ENCODE data around the gene ZGPAT.

ZGPAT gene

DNA sequence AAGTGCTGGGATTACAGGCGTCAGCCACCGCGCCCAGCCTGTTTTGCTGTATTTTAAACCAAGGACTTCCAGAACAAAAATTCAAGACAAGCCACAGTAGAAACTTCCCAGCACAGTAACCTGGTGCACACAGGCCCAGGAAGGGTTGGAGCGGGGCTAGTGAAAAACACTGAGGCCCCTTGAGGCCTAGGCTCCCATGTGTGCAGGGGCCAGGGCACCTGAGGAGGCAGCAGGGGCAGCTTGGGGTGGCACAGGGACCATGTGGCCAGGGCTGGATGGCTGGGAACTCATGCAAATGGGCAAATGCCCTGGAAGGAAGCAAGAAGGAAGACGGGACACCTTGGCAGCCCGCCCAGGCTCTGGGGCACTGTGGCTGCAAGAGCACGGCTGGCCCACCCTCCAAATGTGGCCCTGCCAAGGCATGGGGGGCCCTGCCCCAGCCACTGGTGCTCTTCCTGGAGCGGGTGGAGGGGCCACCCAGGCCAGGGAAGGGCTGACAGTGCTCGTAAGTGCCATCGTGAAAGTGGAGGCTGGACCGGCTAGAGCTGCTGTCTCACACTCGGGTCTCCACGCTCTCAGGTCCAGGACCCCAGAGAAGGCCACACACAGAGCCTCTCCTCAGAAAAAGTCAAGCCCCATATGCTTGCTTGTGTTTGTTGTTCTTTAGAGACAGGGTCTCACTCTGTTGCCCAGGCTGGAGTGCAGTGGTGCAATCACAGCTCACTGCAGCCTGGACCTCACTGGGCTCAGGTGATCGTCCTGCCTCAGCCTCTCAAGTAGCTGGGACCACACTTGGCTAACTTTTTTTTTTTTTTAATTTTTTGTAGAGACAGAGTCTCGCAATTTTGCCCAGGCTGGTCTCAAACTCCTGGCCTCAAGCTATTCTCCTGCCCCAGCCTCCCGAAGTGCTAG is 42.0 kb downstream of the ZGPAT start:
- no peaks in the 10 kb centered on the region for H3K9me3 ChIP-seq
- H3K36me3 ChIP-seq (replicated peaks): no peaks in the 10 kb centered on the region
- no peaks in the 10 kb centered on the region for H3K4me1 ChIP-seq
- in situ Hi-C loops (cut with MboI; ENCODE audit: low sequenced_read_pairs): no loop called here
- no peak for DNase-seq (ENCODE audit: low spot score in 2 of 2)
- no peak overlapping the region for H3K4me3 ChIP-seq
- H3K27me3 ChIP-seq (ENCODE audit: low read depth): no peaks in the 10 kb centered on the region

GRCh38 chr20:63750807-63751470 is 43.1 kb downstream of the ZGPAT start:
- in situ Hi-C loops (cut with MboI; ENCODE audit: low sequenced_read_pairs): no loop called here
- no peaks in the 10 kb centered on the region for H3K36me3 ChIP-seq (replicated peaks)
- no peak for DNase-seq (ENCODE audit: low spot score in 2 of 2)
- no peaks in the 10 kb centered on the region for H3K9me3 ChIP-seq
- no peak overlapping the region for H3K4me3 ChIP-seq
- H3K27me3 ChIP-seq (ENCODE audit: low read depth): no peaks in the 10 kb centered on the region
- no peaks in the 10 kb centered on the region for H3K4me1 ChIP-seq

GRCh38 chr20:63751471-63752271 is 43.8 kb downstream of the ZGPAT start:
- H3K27me3 ChIP-seq (ENCODE audit: low read depth): no peaks in the 10 kb centered on the region
- no peaks in the 10 kb centered on the region for H3K4me1 ChIP-seq
- H3K9me3 ChIP-seq: no peaks in the 10 kb centered on the region
- no peaks in the 10 kb centered on the region for H3K36me3 ChIP-seq (replicated peaks)
- no peak overlapping the region for H3K4me3 ChIP-seq
- peak in 1 of 2 experiments; percentile 48 for DNase-seq (ENCODE audit: low spot score in 2 of 2)
- in situ Hi-C loops (cut with MboI; ENCODE audit: low sequenced_read_pairs): no loop called here

DNA sequence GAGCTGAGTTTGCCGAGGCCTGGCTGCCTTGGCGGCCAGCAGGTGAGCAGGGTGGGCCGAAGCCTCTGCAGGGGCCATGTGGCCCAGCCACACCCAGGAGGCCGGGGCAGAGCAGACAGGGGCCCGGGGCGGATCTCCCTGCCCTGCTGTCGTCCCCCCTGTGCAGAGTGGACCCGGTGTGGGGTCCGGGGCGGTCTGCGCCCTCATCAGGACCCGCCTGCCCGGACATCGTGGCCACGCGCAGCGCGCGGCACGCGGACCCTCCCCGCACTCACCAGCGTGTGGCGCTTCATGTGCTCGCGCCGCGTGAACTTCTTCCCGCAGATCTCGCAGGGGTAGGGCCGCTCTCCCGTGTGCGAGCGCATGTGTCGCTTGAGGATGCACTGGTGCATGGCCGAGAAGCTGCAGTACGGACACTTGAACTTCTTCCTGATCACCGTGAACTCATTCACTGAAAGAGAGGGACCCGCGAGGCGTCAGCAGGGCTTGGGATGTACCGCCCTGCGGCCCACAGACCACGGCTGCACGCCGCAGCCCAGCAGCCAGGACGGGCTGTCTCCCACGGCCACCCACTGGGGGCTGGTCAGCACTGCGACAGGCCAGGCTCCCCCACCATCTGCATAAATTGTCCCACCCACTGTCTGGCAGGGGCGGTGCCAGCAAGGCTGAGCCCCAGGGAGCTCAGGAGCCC is 44.7 kb downstream of the ZGPAT start:
- Histone ChIP-seq H3K4me3 (no peak overlapping the region), H3K9me3 (no peaks in the 10 kb centered on the region), H3K36me3 (replicated peaks) (no peaks in the 10 kb centered on the region), H3K4me1 (no peaks in the 10 kb centered on the region), H3K27me3 (ENCODE audit: low read depth) (no peaks in the 10 kb centered on the region)
- in situ Hi-C loops (cut with MboI; ENCODE audit: low sequenced_read_pairs): no loop called here
- no peak for DNase-seq (ENCODE audit: low spot score in 2 of 2)

DNA sequence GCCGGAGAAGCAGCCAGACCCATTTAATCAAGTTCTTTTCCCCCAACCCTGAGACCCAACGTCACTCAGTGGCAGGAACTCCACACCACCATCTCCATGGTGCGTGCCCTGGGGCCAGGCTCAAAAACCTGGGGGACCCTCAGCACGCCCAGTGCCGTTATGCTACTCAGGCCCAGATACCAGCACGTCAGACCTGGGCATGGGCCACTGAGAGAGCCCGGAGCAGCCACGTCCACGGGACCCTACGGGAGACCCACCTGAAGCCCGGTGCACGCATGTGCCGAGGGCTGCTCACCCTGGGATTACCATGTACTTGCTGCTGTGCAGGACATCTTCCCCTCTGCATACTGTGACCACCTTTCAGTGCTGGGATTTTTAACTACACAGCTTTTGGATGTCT is 45.5 kb downstream of the ZGPAT start:
- in situ Hi-C loops (cut with MboI; ENCODE audit: low sequenced_read_pairs): no loop called here
- no peaks in the 10 kb centered on the region for H3K9me3 ChIP-seq
- H3K4me3 ChIP-seq: no peak overlapping the region
- H3K27me3 ChIP-seq (ENCODE audit: low read depth): no peaks in the 10 kb centered on the region
- H3K36me3 ChIP-seq (replicated peaks): no peaks in the 10 kb centered on the region
- no peaks in the 10 kb centered on the region for H3K4me1 ChIP-seq
- DNase-seq (ENCODE audit: low spot score in 2 of 2): no peak

GRCh38 chr20:63754008-63754407 is 46.2 kb downstream of the ZGPAT start:
- no peak overlapping the region for H3K4me3 ChIP-seq
- H3K9me3 ChIP-seq: no peaks in the 10 kb centered on the region
- H3K27me3 ChIP-seq (ENCODE audit: low read depth): no peaks in the 10 kb centered on the region
- DNase-seq (ENCODE audit: low spot score in 2 of 2): no peak
- no peaks in the 10 kb centered on the region for H3K4me1 ChIP-seq
- in situ Hi-C loops (cut with MboI; ENCODE audit: low sequenced_read_pairs): no loop called here
- H3K36me3 ChIP-seq (replicated peaks): no peaks in the 10 kb centered on the region

- in situ Hi-C loops (cut with MboI; ENCODE audit: low sequenced_read_pairs): no loop called here
- H3K27me3 ChIP-seq (ENCODE audit: low read depth): no peaks in the 10 kb centered on the region
- H3K4me3 ChIP-seq: no peak overlapping the region
- no peaks in the 10 kb centered on the region for H3K9me3 ChIP-seq
- no peaks in the 10 kb centered on the region for H3K36me3 ChIP-seq (replicated peaks)
- no peaks in the 10 kb centered on the region for H3K4me1 ChIP-seq
- DNase-seq (ENCODE audit: low spot score in 2 of 2): no peak
Measured at GRCh38 chr20:63755933-63756647, 48.3 kb downstream of the ZGPAT start.

DNA sequence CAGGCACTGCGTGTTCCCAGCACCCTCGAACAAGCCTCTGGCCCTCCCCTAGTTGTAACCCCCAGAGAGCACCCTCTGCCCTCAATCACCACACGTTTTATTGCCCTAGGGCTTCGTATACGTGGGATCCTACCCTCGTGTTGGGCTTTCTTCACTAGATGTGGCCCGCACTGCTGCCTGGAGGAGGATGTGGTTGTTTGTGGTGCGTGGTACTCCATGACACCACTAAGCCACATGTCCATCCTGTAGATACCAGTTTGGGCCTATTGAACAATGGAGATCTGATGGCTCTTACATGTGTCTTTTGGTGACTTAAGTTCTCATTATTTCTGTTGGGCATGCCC is 48.8 kb downstream of the ZGPAT start:
- H3K4me1 ChIP-seq: no peaks in the 10 kb centered on the region
- no peaks in the 10 kb centered on the region for H3K9me3 ChIP-seq
- in situ Hi-C loops (cut with MboI; ENCODE audit: low sequenced_read_pairs): no loop called here
- no peak for DNase-seq (ENCODE audit: low spot score in 2 of 2)
- H3K36me3 ChIP-seq (replicated peaks): no peaks in the 10 kb centered on the region
- H3K4me3 ChIP-seq: no peak overlapping the region
- H3K27me3 ChIP-seq (ENCODE audit: low read depth): no peaks in the 10 kb centered on the region

- Histone ChIP-seq H3K27me3 (ENCODE audit: low read depth) (no peaks in the 10 kb centered on the region), H3K4me1 (no peaks in the 10 kb centered on the region), H3K36me3 (replicated peaks) (no peaks in the 10 kb centered on the region), H3K9me3 (no peaks in the 10 kb centered on the region), H3K4me3 (no peak overlapping the region)
- DNase-seq (ENCODE audit: low spot score in 2 of 2): no peak
- in situ Hi-C loops (cut with MboI; ENCODE audit: low sequenced_read_pairs): no loop called here
Measured at GRCh38 chr20:63758152-63758551, 50.3 kb downstream of the ZGPAT start.

- Histone ChIP-seq H3K9me3 (no peaks in the 10 kb centered on the region), H3K27me3 (ENCODE audit: low read depth) (no peaks in the 10 kb centered on the region), H3K36me3 (replicated peaks) (no peaks in the 10 kb centered on the region), H3K4me1 (no peaks in the 10 kb centered on the region), H3K4me3 (no peak overlapping the region)
- DNase-seq (ENCODE audit: low spot score in 2 of 2): no peak
- in situ Hi-C loops (cut with MboI; ENCODE audit: low sequenced_read_pairs): no loop called here
Measured at GRCh38 chr20:63759377-63759901, 51.6 kb downstream of the ZGPAT start.

DNA sequence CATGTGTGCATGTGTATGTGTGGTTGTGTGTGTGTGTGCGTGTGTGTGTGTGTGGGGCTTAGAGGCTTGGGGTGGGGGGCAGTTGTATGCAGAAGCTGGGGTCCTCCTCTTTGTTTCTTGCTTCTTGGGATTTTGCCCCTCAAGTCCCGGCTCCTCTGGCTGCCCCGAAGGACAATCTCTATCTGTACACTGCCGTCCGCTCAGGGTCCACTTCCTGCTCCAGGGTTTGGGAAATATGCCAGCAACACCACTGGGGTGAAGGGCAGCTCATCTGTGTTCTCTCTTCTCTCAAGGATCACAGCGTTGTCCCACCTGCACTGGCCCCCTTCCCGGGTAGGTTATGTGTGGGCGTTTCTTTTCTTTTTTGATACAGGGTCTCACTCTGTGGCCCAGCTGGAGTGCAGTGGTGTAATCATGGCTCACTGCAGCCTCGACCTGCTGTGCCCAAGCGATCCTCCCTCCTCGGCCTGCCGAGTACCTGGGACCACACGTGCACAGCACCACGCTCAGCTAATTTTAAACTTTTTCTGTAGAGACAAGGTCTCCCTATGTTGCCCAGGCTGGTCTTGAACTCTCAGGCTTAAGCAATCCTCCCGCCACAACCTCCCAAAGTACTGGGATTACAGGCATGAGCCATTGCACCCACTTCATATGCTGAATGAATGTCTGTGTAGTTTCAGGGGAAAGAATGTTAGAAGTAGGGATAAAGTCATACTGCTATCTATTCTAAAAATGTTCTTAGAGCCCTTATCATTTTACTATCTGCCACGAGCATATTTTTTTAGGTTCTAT is 57.4 kb downstream of the ZGPAT start:
- Histone ChIP-seq H3K4me1 (no peaks in the 10 kb centered on the region), H3K36me3 (replicated peaks) (no peaks in the 10 kb centered on the region), H3K9me3 (no peaks in the 10 kb centered on the region), H3K27me3 (ENCODE audit: low read depth) (no peaks in the 10 kb centered on the region), H3K4me3 (no peak overlapping the region)
- in situ Hi-C loops (cut with MboI; ENCODE audit: low sequenced_read_pairs): no loop called here
- no peak for DNase-seq (ENCODE audit: low spot score in 2 of 2)

- Histone ChIP-seq H3K4me3 (no peak overlapping the region), H3K27me3 (ENCODE audit: low read depth) (no peaks in the 10 kb centered on the region), H3K9me3 (no peaks in the 10 kb centered on the region), H3K4me1 (no peaks in the 10 kb centered on the region), H3K36me3 (replicated peaks) (no peaks in the 10 kb centered on the region)
- in situ Hi-C loops (cut with MboI; ENCODE audit: low sequenced_read_pairs): no loop called here
- no peak for DNase-seq (ENCODE audit: low spot score in 2 of 2)
Measured at GRCh38 chr20:63765902-63766301, 58.1 kb downstream of the ZGPAT start.

All from HAP-1 (cell line).